Panc1 (cell line): ENCODE data around the gene PIGS. TPM values are rescaled to one million over a fixed set of nuclear protein-coding genes. Genes with fewer than 3 reads are reported as not detected.

Experiments
- ATAC-seq: fragments of 200-7000 bp; cut with Tn5 transposase; 2 replicates; pipeline ENCODE4 v1.9.1; 2020; ENCODE audit warnings: mild to moderate bottlenecking, moderate library complexity
- BruUV-seq: library from RNA; stranded (reverse); fragments of 400-500 nt; replicated peaks from 2 replicates; lab custom pipeline; 2021; lab: Mats Ljungman, UMichigan
- CTCF ChIA-PET: fragments of 300-600 bp; sonication (Branson Sonifier 250); formaldehyde crosslinking; loops from one replicate; lab custom pipeline; 2022; ENCODE audit warnings: antibody characterized with exemption; lab: Charles Lee
- POLR2A ChIA-PET: fragments of 300-600 bp; sonication (Branson Sonifier 250); formaldehyde crosslinking; loops from one replicate; lab custom pipeline; 2022; ENCODE audit warnings: antibody characterized with exemption; lab: Charles Lee
- DNase-seq: peaks from one replicate; pipeline ENCODE4 v3.0.0-alpha.2; 2010; ENCODE audit warnings: low read depth, low spot score
- H3K27ac ChIP-seq: 2 replicates; pipeline ENCODE4 v1.5.1; 2011; ENCODE audit warnings: mild to moderate bottlenecking, low read length, inconsistent platforms
- H3K27me3 ChIP-seq: fragments of 200-500 bp; sonication (Bioruptor generic); 2 replicates; pipeline ENCODE4 v1.6.0; 2014; ENCODE audit warnings: low read length, inconsistent platforms; ENCODE audit not compliant: control insufficient read depth, insufficient read depth
- H3K36me3 ChIP-seq: fragments of 200-500 bp; sonication (Bioruptor generic); 2 replicates; pipeline ENCODE4 v1.5.1; 2014; ENCODE audit warnings: inconsistent platforms, mild to moderate bottlenecking, low read length, moderate library complexity; ENCODE audit not compliant: control insufficient read depth, insufficient read depth
- H3K4me1 ChIP-seq: 2 replicates; pipeline ENCODE4 v1.5.1; 2011; ENCODE audit warnings: inconsistent platforms, mild to moderate bottlenecking, low read length, moderate library complexity; ENCODE audit not compliant: control insufficient read depth, insufficient read depth
- H3K4me3 ChIP-seq, 2 experiments: 2 replicates each; pipeline ENCODE4 v1.5.1; 2011 to 2012; ENCODE audit warnings: low read depth in 2 of 2, low read length in 2 of 2, mild to moderate bottlenecking in 2 of 2, inconsistent platforms in 1 of 2, moderate library complexity in 1 of 2
- H3K9me3 ChIP-seq: fragments of 200-500 bp; sonication (Bioruptor generic); 2 replicates; pipeline ENCODE4 v1.5.1; 2014; ENCODE audit warnings: low read depth, mild to moderate bottlenecking, inconsistent platforms, low read length, moderate library complexity; ENCODE audit not compliant: control insufficient read depth, insufficient read depth
- POLR2AphosphoS5 ChIP-seq: IDR thresholded peaks from 2 replicates; pipeline ENCODE4 v1.6.1; 2012; ENCODE audit warnings: mild to moderate bottlenecking, low read depth, low read length, moderate library complexity
- SIN3A ChIP-seq: IDR thresholded peaks from 2 replicates; pipeline ENCODE4 v1.6.1; 2012; ENCODE audit warnings: low read depth, mild to moderate bottlenecking, low read length, moderate library complexity, borderline replicate concordance; ENCODE audit not compliant: insufficient read depth
- TCF7L2 ChIP-seq: IDR thresholded peaks from 2 replicates; pipeline ENCODE4 v1.6.1; 2011; ENCODE audit warnings: mild to moderate bottlenecking, low read depth, low read length, inconsistent platforms
- in situ Hi-C: cut with HindIII; loops from 2 replicates; pipeline ENCODE4 v1.10.0; 2016; ENCODE audit warnings: low sequenced_read_pairs, low pct_unique_long_range_greater_than_20kb
- intact Hi-C: fragments of 100-400 bp; cut with micrococcal nuclease; formaldehyde crosslinking; loops from one replicate; pipeline ENCODE4 v1.10.0; 2022; ENCODE audit not compliant: unreplicated experiment
- total RNA-seq: library from RNA; stranded (reverse); gene quantifications from one replicate; pipeline ENCODE4 v1.2.1, GENCODE V29; 2021; ENCODE audit not compliant: unreplicated experiment
- TF ChIP-seq, protein P1 (sequence below): fragments of 450-650 bp; IDR thresholded peaks from 2 replicates; pipeline ENCODE4 v1.5.1; 2017; ENCODE audit warnings: mild to moderate bottlenecking
- TF ChIP-seq, protein P2 (sequence below), 2 experiments: IDR thresholded peaks; 2 replicates each; pipeline ENCODE4 v1.6.1; 2011 to 2012; ENCODE audit warnings: low read depth in 2 of 2, control low read depth in 1 of 2, low read length in 1 of 2, mild to moderate bottlenecking in 1 of 2, moderate library complexity in 1 of 2; ENCODE audit not compliant: insufficient read depth in 1 of 2

PIGS gene
- total RNA-seq, 1 experiment from 2014 or later = 78.8 TPM

DNA sequence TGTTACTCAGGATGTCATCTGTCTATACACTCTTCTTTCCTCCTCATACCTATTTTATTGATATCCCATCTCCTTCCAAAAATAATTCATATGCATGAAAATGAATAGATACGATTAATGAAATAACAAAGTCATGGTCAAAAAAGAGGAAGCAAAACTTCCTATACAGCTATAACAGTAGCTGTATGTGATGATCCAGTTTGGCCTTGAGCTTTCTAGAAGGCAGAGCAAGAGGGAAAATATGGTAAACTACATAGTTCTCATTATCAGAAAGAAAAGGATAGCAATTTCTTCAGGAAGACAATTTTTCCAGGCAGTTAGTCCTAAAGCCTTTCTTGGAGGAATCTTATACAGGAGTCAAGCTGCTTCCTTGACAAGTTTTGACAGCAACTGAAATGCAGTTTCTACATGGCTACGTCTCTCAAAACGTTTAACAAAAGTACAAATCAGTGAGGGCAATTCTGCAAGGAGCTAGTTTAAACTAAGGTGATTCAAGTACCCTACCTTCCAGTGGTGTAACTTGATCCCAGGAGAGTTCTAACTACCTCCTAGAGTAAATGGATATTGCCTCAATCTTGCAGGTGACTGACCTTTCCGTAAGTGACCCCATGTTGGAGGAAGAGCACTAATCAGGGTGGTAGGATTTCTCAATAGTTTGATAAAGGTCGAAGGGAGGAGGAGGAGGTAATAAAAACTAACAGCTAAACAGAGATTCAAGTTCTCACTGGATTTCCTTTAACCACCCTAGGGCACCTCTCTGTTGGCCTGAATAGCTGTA is 26.5 kb upstream of the PIGS start:
- Histone ChIP-seq H3K4me3 (peak overlapping the region; percentile 82 to 83), H3K27me3 (no peaks in the 10 kb centered on the region), H3K36me3 (peaks cover 8% of the 10 kb centered on the region), H3K27ac (peak overlapping the region; percentile 95), H3K9me3 (no peaks in the 10 kb centered on the region), H3K4me1 (peaks cover 10% of the 10 kb centered on the region)
- DNase-seq (no peak), ATAC-seq (no peak)
- CTCF ChIA-PET = no interaction called here
- in situ Hi-C loops (no loop called here), intact Hi-C loops (no loop called here)
- POLR2A ChIA-PET = interaction anchor here (1.7 kb wide), 1 partner anchor 21 kb away, joined by 3 read pairs; the partner anchor contains the start of gene ALDOC
- no TSS peak for BruUV-seq
- TF ChIP-seq TCF7L2 (no peak), SIN3A (no peak; the same call in 1 of the 2 replicates)

DNA sequence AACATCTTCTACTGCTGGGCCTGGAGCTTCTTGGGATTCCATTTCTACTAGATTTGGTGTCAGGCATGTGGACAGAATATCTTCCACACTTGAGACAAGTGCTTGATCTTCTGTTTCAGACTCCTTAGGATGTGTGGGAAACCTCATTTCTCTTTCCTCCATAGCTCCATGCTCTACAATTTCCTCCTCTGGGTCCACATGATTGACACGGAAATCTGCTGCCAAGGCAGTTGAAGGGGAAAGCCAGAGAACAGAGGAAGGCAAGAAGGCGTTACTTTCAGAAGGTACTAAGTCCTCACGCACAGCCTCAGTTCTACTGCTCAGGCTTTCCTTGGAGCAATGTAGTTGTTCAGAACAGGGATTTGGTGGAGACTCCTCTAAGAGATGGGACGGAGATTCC is 20.9 kb upstream of the PIGS start:
- H3K27me3 ChIP-seq = no peaks in the 10 kb centered on the region
- peaks cover 33% of the 10 kb centered on the region for H3K36me3 ChIP-seq
- TF ChIP-seq SIN3A = no peak
- TF ChIP-seq, protein P1, sequence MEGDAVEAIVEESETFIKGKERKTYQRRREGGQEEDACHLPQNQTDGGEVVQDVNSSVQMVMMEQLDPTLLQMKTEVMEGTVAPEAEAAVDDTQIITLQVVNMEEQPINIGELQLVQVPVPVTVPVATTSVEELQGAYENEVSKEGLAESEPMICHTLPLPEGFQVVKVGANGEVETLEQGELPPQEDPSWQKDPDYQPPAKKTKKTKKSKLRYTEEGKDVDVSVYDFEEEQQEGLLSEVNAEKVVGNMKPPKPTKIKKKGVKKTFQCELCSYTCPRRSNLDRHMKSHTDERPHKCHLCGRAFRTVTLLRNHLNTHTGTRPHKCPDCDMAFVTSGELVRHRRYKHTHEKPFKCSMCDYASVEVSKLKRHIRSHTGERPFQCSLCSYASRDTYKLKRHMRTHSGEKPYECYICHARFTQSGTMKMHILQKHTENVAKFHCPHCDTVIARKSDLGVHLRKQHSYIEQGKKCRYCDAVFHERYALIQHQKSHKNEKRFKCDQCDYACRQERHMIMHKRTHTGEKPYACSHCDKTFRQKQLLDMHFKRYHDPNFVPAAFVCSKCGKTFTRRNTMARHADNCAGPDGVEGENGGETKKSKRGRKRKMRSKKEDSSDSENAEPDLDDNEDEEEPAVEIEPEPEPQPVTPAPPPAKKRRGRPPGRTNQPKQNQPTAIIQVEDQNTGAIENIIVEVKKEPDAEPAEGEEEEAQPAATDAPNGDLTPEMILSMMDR = no peak
- TF ChIP-seq, protein P2, sequence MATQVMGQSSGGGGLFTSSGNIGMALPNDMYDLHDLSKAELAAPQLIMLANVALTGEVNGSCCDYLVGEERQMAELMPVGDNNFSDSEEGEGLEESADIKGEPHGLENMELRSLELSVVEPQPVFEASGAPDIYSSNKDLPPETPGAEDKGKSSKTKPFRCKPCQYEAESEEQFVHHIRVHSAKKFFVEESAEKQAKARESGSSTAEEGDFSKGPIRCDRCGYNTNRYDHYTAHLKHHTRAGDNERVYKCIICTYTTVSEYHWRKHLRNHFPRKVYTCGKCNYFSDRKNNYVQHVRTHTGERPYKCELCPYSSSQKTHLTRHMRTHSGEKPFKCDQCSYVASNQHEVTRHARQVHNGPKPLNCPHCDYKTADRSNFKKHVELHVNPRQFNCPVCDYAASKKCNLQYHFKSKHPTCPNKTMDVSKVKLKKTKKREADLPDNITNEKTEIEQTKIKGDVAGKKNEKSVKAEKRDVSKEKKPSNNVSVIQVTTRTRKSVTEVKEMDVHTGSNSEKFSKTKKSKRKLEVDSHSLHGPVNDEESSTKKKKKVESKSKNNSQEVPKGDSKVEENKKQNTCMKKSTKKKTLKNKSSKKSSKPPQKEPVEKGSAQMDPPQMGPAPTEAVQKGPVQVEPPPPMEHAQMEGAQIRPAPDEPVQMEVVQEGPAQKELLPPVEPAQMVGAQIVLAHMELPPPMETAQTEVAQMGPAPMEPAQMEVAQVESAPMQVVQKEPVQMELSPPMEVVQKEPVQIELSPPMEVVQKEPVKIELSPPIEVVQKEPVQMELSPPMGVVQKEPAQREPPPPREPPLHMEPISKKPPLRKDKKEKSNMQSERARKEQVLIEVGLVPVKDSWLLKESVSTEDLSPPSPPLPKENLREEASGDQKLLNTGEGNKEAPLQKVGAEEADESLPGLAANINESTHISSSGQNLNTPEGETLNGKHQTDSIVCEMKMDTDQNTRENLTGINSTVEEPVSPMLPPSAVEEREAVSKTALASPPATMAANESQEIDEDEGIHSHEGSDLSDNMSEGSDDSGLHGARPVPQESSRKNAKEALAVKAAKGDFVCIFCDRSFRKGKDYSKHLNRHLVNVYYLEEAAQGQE (IDR thresholded peaks at IDR 0.05; ENCODE audit: insufficient read depth in 1 of 2, low read depth in 2 of 2, low read length in 1 of 2) = no peak
- TF ChIP-seq POLR2AphosphoS5 = no peak
- TF ChIP-seq TCF7L2 = no peak
- DNase-seq = no peak
- intact Hi-C loops = no loop called here
- H3K4me3 ChIP-seq = no peak overlapping the region
- ATAC-seq = no peak
- no peak overlapping the region for H3K27ac ChIP-seq
- ChIA-PET CTCF (interaction anchor here (0.6 kb wide), 1 partner anchor 44 kb away, joined by 3 read pairs; no protein-coding TSS in a partner anchor), POLR2A (no interaction called here)
- in situ Hi-C loops = no loop called here
- no peaks in the 10 kb centered on the region for H3K4me1 ChIP-seq
- BruUV-seq = no TSS peak
- no peaks in the 10 kb centered on the region for H3K9me3 ChIP-seq

DNA sequence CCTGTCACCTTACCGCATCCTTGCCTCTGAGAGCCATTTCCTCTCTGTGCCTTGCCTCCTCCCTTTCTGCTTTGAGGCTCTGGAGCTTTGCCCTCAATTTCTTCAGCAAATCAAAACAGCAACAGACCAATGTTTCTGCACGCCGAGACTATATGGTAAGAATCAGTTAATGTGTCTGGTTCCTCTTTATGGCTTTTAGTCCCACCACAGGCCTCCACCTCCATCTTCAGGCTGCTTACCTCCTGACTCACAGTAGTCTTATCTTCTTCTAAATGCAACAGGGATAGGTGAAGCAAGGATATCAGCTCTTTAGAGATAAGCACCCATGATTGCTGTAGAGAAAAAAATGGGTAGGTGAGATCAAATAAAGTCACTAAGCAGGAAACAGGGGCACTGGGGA is 14.5 kb upstream of the PIGS start:
- no TSS peak for BruUV-seq
- no peaks in the 10 kb centered on the region for H3K9me3 ChIP-seq
- in situ Hi-C loops (no loop called here), intact Hi-C loops (no loop called here)
- no peak overlapping the region for H3K27ac ChIP-seq
- H3K27me3 ChIP-seq = no peaks in the 10 kb centered on the region
- ATAC-seq (no peak), DNase-seq (no peak)
- TF ChIP-seq POLR2AphosphoS5 (no peak), TCF7L2 (no peak), SIN3A (no peak)
- TF ChIP-seq, protein P1 = no peak
- TF ChIP-seq, protein P2 (IDR thresholded peaks at IDR 0.05; ENCODE audit: insufficient read depth in 1 of 2, low read depth in 2 of 2, low read length in 1 of 2) = no peak
- ChIA-PET CTCF (no interaction called here), POLR2A (no interaction called here)
- H3K36me3 ChIP-seq = peaks cover 35% of the 10 kb centered on the region
- H3K4me1 ChIP-seq = no peaks in the 10 kb centered on the region
- H3K4me3 ChIP-seq = no peak overlapping the region
